ENCODE data around the gene ASPN.
"Not testable (repeated sequence)": the region's sequence is repeated elsewhere in the genome, so short reads cannot be mapped to it uniquely, and the experiment has no call there.

Gene ASPN

GRCh38 chr9:92424340-92424739 lies 58.0 kb downstream of the ASPN start, which contains the start of gene OMD:
TSS of gene OMD (minus strand) at chr9:92424471. CDS start at chr9:92417558, 6,913 bp downstream.
- DNase-seq (ENCODE audit: low spot score): no peak
- in situ Hi-C loops (cut with MboI; ENCODE audit: low pct_unique_long_range_greater_than_20kb, low sequenced_read_pairs, unreplicated experiment): no loop called here
- TF ChIP-seq, protein P1, sequence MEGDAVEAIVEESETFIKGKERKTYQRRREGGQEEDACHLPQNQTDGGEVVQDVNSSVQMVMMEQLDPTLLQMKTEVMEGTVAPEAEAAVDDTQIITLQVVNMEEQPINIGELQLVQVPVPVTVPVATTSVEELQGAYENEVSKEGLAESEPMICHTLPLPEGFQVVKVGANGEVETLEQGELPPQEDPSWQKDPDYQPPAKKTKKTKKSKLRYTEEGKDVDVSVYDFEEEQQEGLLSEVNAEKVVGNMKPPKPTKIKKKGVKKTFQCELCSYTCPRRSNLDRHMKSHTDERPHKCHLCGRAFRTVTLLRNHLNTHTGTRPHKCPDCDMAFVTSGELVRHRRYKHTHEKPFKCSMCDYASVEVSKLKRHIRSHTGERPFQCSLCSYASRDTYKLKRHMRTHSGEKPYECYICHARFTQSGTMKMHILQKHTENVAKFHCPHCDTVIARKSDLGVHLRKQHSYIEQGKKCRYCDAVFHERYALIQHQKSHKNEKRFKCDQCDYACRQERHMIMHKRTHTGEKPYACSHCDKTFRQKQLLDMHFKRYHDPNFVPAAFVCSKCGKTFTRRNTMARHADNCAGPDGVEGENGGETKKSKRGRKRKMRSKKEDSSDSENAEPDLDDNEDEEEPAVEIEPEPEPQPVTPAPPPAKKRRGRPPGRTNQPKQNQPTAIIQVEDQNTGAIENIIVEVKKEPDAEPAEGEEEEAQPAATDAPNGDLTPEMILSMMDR (IDR thresholded peaks at IDR 0.05; ENCODE audit: extremely low read depth, insufficient read depth, missing control alignments): no peak

DNA sequence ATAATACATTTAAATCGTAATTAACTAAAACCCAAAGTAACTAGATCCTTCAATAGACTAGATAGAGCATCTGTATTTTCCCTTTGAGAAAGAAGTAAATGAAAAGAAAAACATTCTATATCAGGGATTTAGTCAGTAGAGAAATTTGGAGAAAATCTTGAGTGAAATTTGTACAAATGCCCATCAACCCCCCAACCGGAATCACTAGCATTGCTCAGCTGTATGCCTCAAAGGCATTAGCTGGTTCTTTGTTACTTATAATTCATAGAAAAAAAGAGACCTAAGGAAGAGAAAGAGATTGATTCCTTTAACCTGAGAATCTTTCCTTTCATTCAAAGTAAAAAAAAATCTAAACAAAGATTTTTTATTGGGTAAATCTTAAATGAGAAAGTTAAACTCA lies 58.7 kb downstream of the ASPN start:
- TF ChIP-seq, protein P1 (IDR thresholded peaks at IDR 0.05; ENCODE audit: extremely low read depth, insufficient read depth, missing control alignments): no peak
- no peak for DNase-seq (ENCODE audit: low spot score)
- in situ Hi-C loops (cut with MboI; ENCODE audit: low pct_unique_long_range_greater_than_20kb, low sequenced_read_pairs, unreplicated experiment): no loop called here

- in situ Hi-C loops (cut with MboI; ENCODE audit: low pct_unique_long_range_greater_than_20kb, low sequenced_read_pairs, unreplicated experiment): no loop called here
- TF ChIP-seq, protein P1 (IDR thresholded peaks at IDR 0.05; ENCODE audit: extremely low read depth, insufficient read depth, missing control alignments): no peak
- DNase-seq (ENCODE audit: low spot score): no peak
Observed at GRCh38 chr9:92422611-92423338, 59.5 kb downstream of the ASPN start.

- no peak for DNase-seq (ENCODE audit: low spot score)
- in situ Hi-C loops (cut with MboI; ENCODE audit: low pct_unique_long_range_greater_than_20kb, low sequenced_read_pairs, unreplicated experiment): no loop called here
- TF ChIP-seq, protein P1 (IDR thresholded peaks at IDR 0.05; ENCODE audit: extremely low read depth, insufficient read depth, missing control alignments): no peak
Observed at GRCh38 chr9:92414566-92414965, 67.7 kb downstream of the ASPN start.

- in situ Hi-C loops (cut with MboI; ENCODE audit: low pct_unique_long_range_greater_than_20kb, low sequenced_read_pairs, unreplicated experiment); DNase-seq (ENCODE audit: low spot score): not testable (repeated sequence)
Observed at GRCh38 chr9:92411157-92411556, 71.1 kb downstream of the ASPN start.

DNA sequence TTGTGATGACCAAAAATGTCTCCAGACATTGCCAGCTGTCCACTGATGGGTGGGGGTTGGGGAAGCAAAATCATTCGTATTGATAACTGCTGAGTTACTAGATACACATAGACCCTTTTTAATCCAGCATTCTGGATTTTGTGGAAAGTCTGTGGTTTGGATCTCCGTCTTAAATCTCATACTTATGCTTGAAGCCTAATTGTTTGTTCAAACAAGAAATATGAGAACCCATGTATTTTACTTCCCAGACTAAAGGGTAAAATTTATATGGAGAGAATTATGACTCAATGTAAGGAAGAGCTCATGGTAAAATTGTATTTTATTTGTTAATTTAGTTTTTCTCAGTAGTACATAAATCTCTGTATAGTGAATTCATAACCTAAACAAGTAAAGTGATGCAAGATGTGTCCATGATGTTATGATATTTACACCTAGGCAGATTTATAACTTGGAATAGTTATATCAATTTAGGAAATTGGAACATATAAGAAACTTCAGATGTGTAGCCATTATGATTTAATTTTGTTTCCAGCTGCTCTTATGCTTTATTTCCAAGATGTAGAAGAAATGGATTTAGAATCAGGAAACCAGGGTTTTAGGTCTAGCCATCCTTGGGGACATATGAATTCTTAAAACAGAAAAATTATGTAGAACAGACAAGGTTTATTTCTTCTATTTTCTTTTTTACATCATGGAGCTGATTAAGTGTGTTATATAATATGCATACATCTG lies 73.4 kb downstream of the ASPN start:
- TF ChIP-seq, protein P1 (IDR thresholded peaks at IDR 0.05; ENCODE audit: extremely low read depth, insufficient read depth, missing control alignments): no peak
- in situ Hi-C loops (cut with MboI; ENCODE audit: low pct_unique_long_range_greater_than_20kb, low sequenced_read_pairs, unreplicated experiment): no loop called here

DNA sequence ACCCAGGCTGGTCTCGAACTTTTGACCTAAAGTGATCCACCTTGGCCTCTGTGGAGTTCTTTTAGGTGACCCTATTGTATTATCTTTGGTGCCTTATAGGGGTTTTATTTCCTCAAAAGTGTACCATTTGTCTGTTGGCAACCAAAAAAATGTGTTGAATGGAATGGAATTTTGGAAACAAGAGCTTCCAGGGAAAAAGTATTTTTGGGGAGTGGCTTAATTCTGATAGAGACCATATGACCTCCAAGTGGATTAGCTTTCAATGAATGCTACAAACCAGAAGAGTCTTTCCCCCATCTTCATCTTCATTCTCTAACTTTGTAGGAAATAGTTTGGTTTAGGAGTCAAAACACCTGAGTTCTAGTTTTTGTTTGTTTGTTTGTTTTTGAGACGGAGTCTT lies 74.5 kb downstream of the ASPN start:
- in situ Hi-C loops (cut with MboI; ENCODE audit: low pct_unique_long_range_greater_than_20kb, low sequenced_read_pairs, unreplicated experiment): no loop called here
- DNase-seq (ENCODE audit: low spot score): no peak

More for the DNA sequence above, 73.4 kb downstream of the ASPN start:
- DNase-seq (ENCODE audit: low spot score): no peak

More for the DNA sequence above, 74.5 kb downstream of the ASPN start:
- TF ChIP-seq, protein P1 (IDR thresholded peaks at IDR 0.05; ENCODE audit: extremely low read depth, insufficient read depth, missing control alignments): no peak

Measured in GM13977 (cell line).